NCI-H146 (cell line): Measurements from ENCODE around the gene CBX7.

Source experiments
- DNase-seq: peaks from one replicate; lab custom pipeline; 2025; lab: John Stamatoyannopoulos, UW

The CBX7 gene

GRCh38 chr22:39152511-39153219 is at the start of gene CBX7:
CBX7 (minus strand) TSS chr22:39152680; CDS start chr22:39152444, 236 bp downstream.
- DNase-seq = peak; percentile 70

GRCh38 chr22:39197578-39197977 is 45.1 kb upstream of the CBX7 start:
- DNase-seq = no peak

- DNase-seq = no peak
Observed at GRCh38 chr22:39194098-39194497, 41.6 kb upstream of the CBX7 start.

- no peak for DNase-seq
Observed at GRCh38 chr22:39188809-39189208, 36.3 kb upstream of the CBX7 start.

GRCh38 chr22:39185601-39186012 is 33.1 kb upstream of the CBX7 start:
- DNase-seq = no peak

GRCh38 chr22:39184586-39185577 is 32.4 kb upstream of the CBX7 start:
- no peak for DNase-seq

- DNase-seq = no peak
Observed at GRCh38 chr22:39183991-39184585, 31.6 kb upstream of the CBX7 start.

- no peak for DNase-seq
Observed at GRCh38 chr22:39182478-39183030, 30.1 kb upstream of the CBX7 start.

- DNase-seq = no peak
Observed at GRCh38 chr22:39181778-39182177, 29.3 kb upstream of the CBX7 start.

GRCh38 chr22:39181356-39181755 is 28.9 kb upstream of the CBX7 start:
- DNase-seq = no peak

- no peak for DNase-seq
Observed at GRCh38 chr22:39179841-39180335, 27.4 kb upstream of the CBX7 start.

- DNase-seq = no peak
Observed at GRCh38 chr22:39179401-39179827, 26.9 kb upstream of the CBX7 start.

GRCh38 chr22:39178206-39179111 is 26.0 kb upstream of the CBX7 start:
- no peak for DNase-seq

GRCh38 chr22:39177791-39178190 is 25.3 kb upstream of the CBX7 start:
- DNase-seq = no peak

- DNase-seq = no peak
Observed at GRCh38 chr22:39177456-39177775, 24.9 kb upstream of the CBX7 start.

- no peak for DNase-seq
Observed at GRCh38 chr22:39176714-39177455, 24.4 kb upstream of the CBX7 start.

GRCh38 chr22:39176143-39176713 is 23.7 kb upstream of the CBX7 start:
- no peak for DNase-seq

- no peak for DNase-seq
Observed at GRCh38 chr22:39175353-39176142, 23.1 kb upstream of the CBX7 start.
